ENCODE results near the gene MISP.
A peak's percentile ranks its signal among the peaks of the same experiment; 100 is the strongest.
"Not testable (repeated sequence)": the region's sequence is repeated elsewhere in the genome, so short reads cannot be mapped to it uniquely, and the experiment has no call there.

The MISP gene

GRCh38 chr19:726993-727956 is 23.6 kb upstream of the MISP start:
- no peak for DNase-seq

- DNase-seq: no peak
These were observed 22.9 kb upstream of the MISP start for GRCh38 chr19:728011-728410.

- DNase-seq: not testable (repeated sequence)
These were observed 21.3 kb upstream of the MISP start for GRCh38 chr19:729564-729963.

GRCh38 chr19:729965-730668 is 20.8 kb upstream of the MISP start:
- DNase-seq: no peak

- no peak for DNase-seq
These were observed 19.9 kb upstream of the MISP start for GRCh38 chr19:731000-731399.

GRCh38 chr19:732148-733069 is 18.5 kb upstream of the MISP start:
- no peak for DNase-seq

GRCh38 chr19:734716-735115 is 16.2 kb upstream of the MISP start:
- DNase-seq: no peak

GRCh38 chr19:736125-736524 is 14.8 kb upstream of the MISP start:
- no peak for DNase-seq

GRCh38 chr19:737591-738093 is 13.3 kb upstream of the MISP start:
- peak; percentile 39 for DNase-seq

- no peak for DNase-seq
These were observed 12.3 kb upstream of the MISP start for GRCh38 chr19:738509-739128.

GRCh38 chr19:739998-740715 is 10.8 kb upstream of the MISP start:
- no peak for DNase-seq

GRCh38 chr19:740816-741505 is 10.0 kb upstream of the MISP start:
- DNase-seq: not testable (repeated sequence)

- DNase-seq: no peak
These were observed 9.3 kb upstream of the MISP start for GRCh38 chr19:741506-742131.

- no peak for DNase-seq
These were observed 8.3 kb upstream of the MISP start for GRCh38 chr19:742540-743075.

- DNase-seq: no peak
These were observed 7.7 kb upstream of the MISP start for GRCh38 chr19:743168-743687.

- DNase-seq: not testable (repeated sequence)
These were observed 5.8 kb upstream of the MISP start for GRCh38 chr19:745138-745537.

GRCh38 chr19:746208-746819 is 4.6 kb upstream of the MISP start:
- no peak for DNase-seq

- no peak for DNase-seq
These were observed 4.0 kb upstream of the MISP start for GRCh38 chr19:746956-747355.

Data from effector CD4-positive, alpha-beta T cell (primary cell).